K562 (cell line): ENCODE results near the gene PRDM8. TPM values are rescaled to one million over a fixed set of nuclear protein-coding genes. Genes with fewer than 3 reads are reported as not detected.

ENCODE experiments used
- C11orf30 ChIP-seq: fragments of 450-650 bp; IDR thresholded peaks from 2 replicates; pipeline ENCODE4 v1.6.1; 2016; ENCODE audit warnings: low read depth, mild to moderate bottlenecking
- GABPB2 ChIP-seq: fragments of 250-450 bp; sonication (Bioruptor Pico); conservative IDR thresholded peaks from 2 replicates; pipeline ENCODE4 v1.5.1; 2021; ENCODE audit warnings: mild to moderate bottlenecking
- MCM5 ChIP-seq: fragments of 450-650 bp; IDR thresholded peaks from 2 replicates; pipeline ENCODE4 v1.6.1; 2016; ENCODE audit warnings: low read depth
- NCOA2 ChIP-seq, 2 experiments: fragments of 450-650 bp; IDR thresholded peaks; 2 replicates each; pipeline ENCODE4 v1.6.1; 2018; ENCODE audit warnings: mild to moderate bottlenecking in 2 of 2, moderate library complexity in 1 of 2; ENCODE audit not compliant: partially characterized antibody in 2 of 2
- RBM25 ChIP-seq: fragments of 200-400 bp; formaldehyde crosslinking; IDR thresholded peaks from 2 replicates; pipeline ENCODE4 v1.6.1; 2018; ENCODE audit warnings: low read length, low read depth, moderate library complexity; ENCODE audit not compliant: severe bottlenecking
- SOX6 ChIP-seq: fragments of 450-650 bp; IDR thresholded peaks from 2 replicates; pipeline ENCODE4 v1.6.1; 2014; ENCODE audit warnings: mild to moderate bottlenecking
- SREBF1 ChIP-seq: fragments of 150-350 bp; IDR thresholded peaks from 2 replicates; pipeline ENCODE4 v1.6.1; 2014; ENCODE audit warnings: antibody characterized with exemption, low read depth, low read length, borderline replicate concordance
- TAF1 ChIP-seq: IDR thresholded peaks from 2 replicates; pipeline ENCODE4 v1.6.1; 2011; ENCODE audit warnings: mild to moderate bottlenecking, low read length, moderate library complexity; ENCODE audit not compliant: insufficient read depth, control insufficient read depth, severe bottlenecking; ENCODE audit errors: extremely low read depth
- ZKSCAN3 ChIP-seq: fragments of 250-450 bp; sonication (Bioruptor Pico); IDR thresholded peaks from 2 replicates; pipeline ENCODE4 v1.4.0; 2020
- ZNF146 ChIP-seq: IDR thresholded peaks from one replicate; pipeline ENCODE4 v1.6.1; 2018; ENCODE audit warnings: missing compliant biosample characterization; ENCODE audit not compliant: unreplicated experiment
- ZNF197 ChIP-seq: fragments of 200-800 bp; sonication (Bioruptor generic); IDR thresholded peaks from 2 replicates; pipeline ENCODE4 v1.6.1; 2016; ENCODE audit warnings: low read depth, missing genetic modification characterization, missing compliant biosample characterization
- polyA plus RNA-seq, 8 experiments: library from polyadenylated mRNA; depleted of rRNA in 4 of 8; stranded (reverse) in 5 of 8; unstranded in 3 of 8; fragments of >200 nt; fragmentation: Nextera tagmentation in 2 of 8; fragmentation: Illumina TruSeq in 1 of 8; extraction: Ambion mirVana in 2 of 8; extraction: Trizol in 1 of 8; gene quantifications; 2 replicates each; pipeline versions ENCODE4 v1.2.1 to v1.2.3, GENCODE V29; 2011 to 2014; ENCODE audit warnings: inconsistent platforms in 1 of 8, missing spikeins in 1 of 8
- total RNA-seq, 7 experiments: library from RNA; depleted of rRNA in 6 of 7; stranded (reverse); fragments of >200 nt in 6 of 7; fragmentation: Illumina TruSeq in 2 of 7; extraction: Trizol in 2 of 7; gene quantifications; 2 replicates each; pipeline versions ENCODE4 v1.2.1 to v1.2.3, GENCODE V29; 2011 to 2021; ENCODE audit warnings: low replicate concordance in 1 of 7
- TF ChIP-seq, protein P1 (sequence below): IDR thresholded peaks from 3 replicates; pipeline ENCODE4 v1.6.1; 2011; ENCODE audit warnings: borderline replicate concordance, mild to moderate bottlenecking, moderate library complexity; ENCODE audit not compliant: insufficient read length; ENCODE audit errors: extremely low read depth
- TF ChIP-seq, protein P2 (sequence below): fragments of 250-450 bp; sonication (Bioruptor Pico); IDR thresholded peaks from 2 replicates; pipeline ENCODE4 v1.4.0; 2020; ENCODE audit warnings: mild to moderate bottlenecking, moderate library complexity, borderline replicate concordance
- TF ChIP-seq, protein P3 (sequence below), 2 experiments: IDR thresholded peaks in 1 of 2; conservative IDR thresholded peaks in 1 of 2; 2 replicates each; pipeline ENCODE4 v1.6.1; 2016; ENCODE audit warnings: low read depth in 2 of 2, mild to moderate bottlenecking in 1 of 2, missing compliant biosample characterization in 1 of 2, missing genetic modification characterization in 1 of 2, moderate library complexity in 1 of 2
- TF ChIP-seq, protein P4 (sequence below): fragments of 450-650 bp; formaldehyde crosslinking; IDR thresholded peaks from 2 replicates; pipeline ENCODE4 v1.4.0; 2022; ENCODE audit warnings: missing genetic modification characterization
- TF ChIP-seq, protein P5 (sequence below): fragments of 250-450 bp; sonication (Bioruptor Pico); IDR thresholded peaks from 2 replicates; pipeline ENCODE4 v1.8.0; 2021; ENCODE audit warnings: moderate library complexity, mild to moderate bottlenecking, inconsistent platforms

Gene PRDM8
- total and polyA plus RNA-seq, 9 of the 15 experiments (the other 6 are each of a cell fraction or from before 2014, with no cell fraction given) = 0.40 TPM; not detected in 8

DNA sequence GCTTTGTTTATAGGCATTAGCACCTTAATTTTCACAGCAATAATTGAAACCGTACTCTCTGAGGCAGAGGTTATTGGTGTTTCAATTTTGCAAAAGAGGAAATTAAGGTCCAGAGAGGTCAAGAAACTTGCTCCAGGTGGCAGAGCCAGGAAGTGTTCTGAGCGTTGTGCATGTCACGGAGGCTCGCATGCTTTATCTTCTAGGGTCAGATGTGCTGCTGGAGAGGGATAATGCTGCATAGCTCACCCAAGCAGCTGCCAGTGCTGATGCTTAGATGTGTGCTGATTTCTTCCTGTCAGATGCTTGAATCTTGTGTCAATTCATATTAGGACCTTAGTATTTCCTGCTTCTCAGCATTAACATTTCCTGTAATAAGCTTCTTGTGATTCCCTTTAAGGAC is 56.2 kb downstream of the PRDM8 start (continued):
- no peak for TF ChIP-seq ZKSCAN3 (CRISPR knock-in tag)
- no peak for TF ChIP-seq ZNF146 (CRISPR knock-in tag)
- TF ChIP-seq, protein P1, sequence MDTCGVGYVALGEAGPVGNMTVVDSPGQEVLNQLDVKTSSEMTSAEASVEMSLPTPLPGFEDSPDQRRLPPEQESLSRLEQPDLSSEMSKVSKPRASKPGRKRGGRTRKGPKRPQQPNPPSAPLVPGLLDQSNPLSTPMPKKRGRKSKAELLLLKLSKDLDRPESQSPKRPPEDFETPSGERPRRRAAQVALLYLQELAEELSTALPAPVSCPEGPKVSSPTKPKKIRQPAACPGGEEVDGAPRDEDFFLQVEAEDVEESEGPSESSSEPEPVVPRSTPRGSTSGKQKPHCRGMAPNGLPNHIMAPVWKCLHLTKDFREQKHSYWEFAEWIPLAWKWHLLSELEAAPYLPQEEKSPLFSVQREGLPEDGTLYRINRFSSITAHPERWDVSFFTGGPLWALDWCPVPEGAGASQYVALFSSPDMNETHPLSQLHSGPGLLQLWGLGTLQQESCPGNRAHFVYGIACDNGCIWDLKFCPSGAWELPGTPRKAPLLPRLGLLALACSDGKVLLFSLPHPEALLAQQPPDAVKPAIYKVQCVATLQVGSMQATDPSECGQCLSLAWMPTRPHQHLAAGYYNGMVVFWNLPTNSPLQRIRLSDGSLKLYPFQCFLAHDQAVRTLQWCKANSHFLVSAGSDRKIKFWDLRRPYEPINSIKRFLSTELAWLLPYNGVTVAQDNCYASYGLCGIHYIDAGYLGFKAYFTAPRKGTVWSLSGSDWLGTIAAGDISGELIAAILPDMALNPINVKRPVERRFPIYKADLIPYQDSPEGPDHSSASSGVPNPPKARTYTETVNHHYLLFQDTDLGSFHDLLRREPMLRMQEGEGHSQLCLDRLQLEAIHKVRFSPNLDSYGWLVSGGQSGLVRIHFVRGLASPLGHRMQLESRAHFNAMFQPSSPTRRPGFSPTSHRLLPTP = no peak
- TF ChIP-seq, protein P2, sequence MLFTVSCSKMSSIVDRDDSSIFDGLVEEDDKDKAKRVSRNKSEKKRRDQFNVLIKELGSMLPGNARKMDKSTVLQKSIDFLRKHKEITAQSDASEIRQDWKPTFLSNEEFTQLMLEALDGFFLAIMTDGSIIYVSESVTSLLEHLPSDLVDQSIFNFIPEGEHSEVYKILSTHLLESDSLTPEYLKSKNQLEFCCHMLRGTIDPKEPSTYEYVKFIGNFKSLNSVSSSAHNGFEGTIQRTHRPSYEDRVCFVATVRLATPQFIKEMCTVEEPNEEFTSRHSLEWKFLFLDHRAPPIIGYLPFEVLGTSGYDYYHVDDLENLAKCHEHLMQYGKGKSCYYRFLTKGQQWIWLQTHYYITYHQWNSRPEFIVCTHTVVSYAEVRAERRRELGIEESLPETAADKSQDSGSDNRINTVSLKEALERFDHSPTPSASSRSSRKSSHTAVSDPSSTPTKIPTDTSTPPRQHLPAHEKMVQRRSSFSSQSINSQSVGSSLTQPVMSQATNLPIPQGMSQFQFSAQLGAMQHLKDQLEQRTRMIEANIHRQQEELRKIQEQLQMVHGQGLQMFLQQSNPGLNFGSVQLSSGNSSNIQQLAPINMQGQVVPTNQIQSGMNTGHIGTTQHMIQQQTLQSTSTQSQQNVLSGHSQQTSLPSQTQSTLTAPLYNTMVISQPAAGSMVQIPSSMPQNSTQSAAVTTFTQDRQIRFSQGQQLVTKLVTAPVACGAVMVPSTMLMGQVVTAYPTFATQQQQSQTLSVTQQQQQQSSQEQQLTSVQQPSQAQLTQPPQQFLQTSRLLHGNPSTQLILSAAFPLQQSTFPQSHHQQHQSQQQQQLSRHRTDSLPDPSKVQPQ (CRISPR knock-in tag) = no peak
- TF ChIP-seq RBM25 = peak; percentile 80
- 0 out of 2 replicates have a peak, but pooled peaks have one; percentile 23 for TF ChIP-seq C11orf30
- TF ChIP-seq, protein P3, sequence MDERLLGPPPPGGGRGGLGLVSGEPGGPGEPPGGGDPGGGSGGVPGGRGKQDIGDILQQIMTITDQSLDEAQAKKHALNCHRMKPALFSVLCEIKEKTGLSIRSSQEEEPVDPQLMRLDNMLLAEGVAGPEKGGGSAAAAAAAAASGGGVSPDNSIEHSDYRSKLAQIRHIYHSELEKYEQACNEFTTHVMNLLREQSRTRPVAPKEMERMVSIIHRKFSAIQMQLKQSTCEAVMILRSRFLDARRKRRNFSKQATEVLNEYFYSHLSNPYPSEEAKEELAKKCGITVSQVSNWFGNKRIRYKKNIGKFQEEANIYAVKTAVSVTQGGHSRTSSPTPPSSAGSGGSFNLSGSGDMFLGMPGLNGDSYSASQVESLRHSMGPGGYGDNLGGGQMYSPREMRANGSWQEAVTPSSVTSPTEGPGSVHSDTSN (CRISPR knock-in tag; IDR thresholded peaks at IDR 0.05; ENCODE audit: low read depth) = no peak
- TF ChIP-seq, protein P3 (tag; conservative IDR thresholded peaks at IDR 0.05; ENCODE audit: low read depth) = peak; percentile 47; the same call in 1 of the 2 replicates
- peak; percentile 56 for TF ChIP-seq TAF1
- TF ChIP-seq NCOA2 (IDR thresholded peaks at IDR 0.05; ENCODE audit: partially characterized antibody in 2 of 2) = peak in 1 of 2 experiments; percentile 40
- TF ChIP-seq ZNF197 (CRISPR knock-in tag) = peak; percentile 32; the same call in 1 of the 2 replicates
- TF ChIP-seq MCM5 = no peak
- TF ChIP-seq GABPB2 (CRISPR knock-in tag) = no peak
- TF ChIP-seq SOX6 = peak; percentile 95
- TF ChIP-seq, protein P4, sequence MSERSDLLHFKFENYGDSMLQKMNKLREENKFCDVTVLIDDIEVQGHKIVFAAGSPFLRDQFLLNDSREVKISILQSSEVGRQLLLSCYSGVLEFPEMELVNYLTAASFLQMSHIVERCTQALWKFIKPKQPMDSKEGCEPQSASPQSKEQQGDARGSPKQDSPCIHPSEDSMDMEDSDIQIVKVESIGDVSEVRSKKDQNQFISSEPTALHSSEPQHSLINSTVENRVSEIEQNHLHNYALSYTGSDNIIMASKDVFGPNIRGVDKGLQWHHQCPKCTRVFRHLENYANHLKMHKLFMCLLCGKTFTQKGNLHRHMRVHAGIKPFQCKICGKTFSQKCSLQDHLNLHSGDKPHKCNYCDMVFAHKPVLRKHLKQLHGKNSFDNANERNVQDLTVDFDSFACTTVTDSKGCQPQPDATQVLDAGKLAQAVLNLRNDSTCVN (CRISPR knock-in tag) = no peak
- TF ChIP-seq SREBF1 = no peak
- TF ChIP-seq, protein P5, sequence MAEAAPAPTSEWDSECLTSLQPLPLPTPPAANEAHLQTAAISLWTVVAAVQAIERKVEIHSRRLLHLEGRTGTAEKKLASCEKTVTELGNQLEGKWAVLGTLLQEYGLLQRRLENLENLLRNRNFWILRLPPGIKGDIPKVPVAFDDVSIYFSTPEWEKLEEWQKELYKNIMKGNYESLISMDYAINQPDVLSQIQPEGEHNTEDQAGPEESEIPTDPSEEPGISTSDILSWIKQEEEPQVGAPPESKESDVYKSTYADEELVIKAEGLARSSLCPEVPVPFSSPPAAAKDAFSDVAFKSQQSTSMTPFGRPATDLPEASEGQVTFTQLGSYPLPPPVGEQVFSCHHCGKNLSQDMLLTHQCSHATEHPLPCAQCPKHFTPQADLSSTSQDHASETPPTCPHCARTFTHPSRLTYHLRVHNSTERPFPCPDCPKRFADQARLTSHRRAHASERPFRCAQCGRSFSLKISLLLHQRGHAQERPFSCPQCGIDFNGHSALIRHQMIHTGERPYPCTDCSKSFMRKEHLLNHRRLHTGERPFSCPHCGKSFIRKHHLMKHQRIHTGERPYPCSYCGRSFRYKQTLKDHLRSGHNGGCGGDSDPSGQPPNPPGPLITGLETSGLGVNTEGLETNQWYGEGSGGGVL = no peak
